ENCODE measurements around the gene DNAL4.

The DNAL4 gene

DNA sequence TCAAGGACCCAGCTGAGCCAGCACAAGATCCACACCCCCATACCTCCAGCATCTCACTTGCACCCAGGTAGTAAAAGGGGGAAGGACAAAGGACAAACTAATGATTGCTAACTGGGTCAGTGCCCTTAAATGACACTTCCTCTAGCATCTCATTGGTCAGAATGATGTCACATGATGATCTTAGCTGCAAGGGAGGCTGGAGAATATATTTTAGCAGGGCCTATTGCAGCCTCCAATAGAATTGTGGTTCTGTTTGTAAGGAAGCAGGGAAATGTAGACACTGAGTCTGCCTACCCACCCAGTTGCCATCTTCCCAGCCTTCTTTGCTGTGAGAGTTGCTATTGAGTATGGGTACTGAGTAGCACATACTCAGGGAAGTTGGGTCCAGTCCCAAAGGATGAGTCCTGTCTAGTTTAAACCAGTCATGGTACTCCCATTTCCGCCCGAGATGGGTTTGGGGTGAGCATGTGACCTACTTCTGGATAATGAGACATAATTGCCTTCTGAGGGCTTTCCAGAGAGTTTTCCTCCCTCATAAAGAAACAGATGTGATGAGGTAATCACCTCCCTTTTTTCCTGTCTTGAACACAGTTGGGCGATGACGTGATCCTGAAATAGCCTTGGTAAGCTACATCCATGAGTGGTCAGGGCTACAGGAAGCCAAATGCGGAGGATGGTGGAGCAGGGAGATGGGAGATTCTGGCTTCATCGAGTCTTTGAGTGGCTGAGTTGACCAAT is 5.5 kb upstream of the DNAL4 start:
- H3K4me3 ChIP-seq (ENCODE audit: control insufficient read depth, low read depth, low read length) = no peak overlapping the region
- peak; percentile 89 for DNase-seq (ENCODE audit: low read depth)
- TF ChIP-seq CTCF (conservative IDR thresholded peaks at IDR 0.05; ENCODE audit: control insufficient read depth, insufficient read depth, low read depth, low read length) = no peak

DNA sequence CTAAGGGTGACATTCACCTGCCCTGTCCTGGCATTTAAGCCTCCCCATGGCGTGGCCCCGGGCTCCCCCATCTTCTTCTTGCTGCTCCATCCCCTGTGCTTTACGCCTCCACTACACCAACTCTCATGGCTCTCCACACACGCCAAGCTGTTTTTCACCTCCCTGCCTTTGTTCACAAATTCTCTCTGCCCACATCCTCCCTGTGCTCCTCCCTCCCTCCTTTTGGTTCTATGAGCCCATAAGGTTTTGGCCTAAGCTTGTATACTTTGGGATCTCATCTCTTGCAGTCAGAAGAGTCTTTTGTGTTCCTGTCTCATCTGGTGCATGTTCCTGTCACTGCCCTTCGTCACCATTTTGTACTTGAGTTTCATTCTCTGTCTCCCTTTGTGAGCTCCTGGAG is 4.6 kb upstream of the DNAL4 start:
- no peak for DNase-seq (ENCODE audit: low read depth)
- H3K4me3 ChIP-seq (ENCODE audit: control insufficient read depth, low read depth, low read length) = no peak overlapping the region
- TF ChIP-seq CTCF (conservative IDR thresholded peaks at IDR 0.05; ENCODE audit: control insufficient read depth, insufficient read depth, low read depth, low read length) = no peak

- DNase-seq (ENCODE audit: low read depth) = peak; percentile 36
- H3K4me3 ChIP-seq (ENCODE audit: control insufficient read depth, low read depth, low read length) = no peak overlapping the region
- TF ChIP-seq CTCF (conservative IDR thresholded peaks at IDR 0.05; ENCODE audit: control insufficient read depth, insufficient read depth, low read depth, low read length) = no peak
These were observed 2.5 kb upstream of the DNAL4 start for GRCh38 chr22:38796262-38796957.

DNA sequence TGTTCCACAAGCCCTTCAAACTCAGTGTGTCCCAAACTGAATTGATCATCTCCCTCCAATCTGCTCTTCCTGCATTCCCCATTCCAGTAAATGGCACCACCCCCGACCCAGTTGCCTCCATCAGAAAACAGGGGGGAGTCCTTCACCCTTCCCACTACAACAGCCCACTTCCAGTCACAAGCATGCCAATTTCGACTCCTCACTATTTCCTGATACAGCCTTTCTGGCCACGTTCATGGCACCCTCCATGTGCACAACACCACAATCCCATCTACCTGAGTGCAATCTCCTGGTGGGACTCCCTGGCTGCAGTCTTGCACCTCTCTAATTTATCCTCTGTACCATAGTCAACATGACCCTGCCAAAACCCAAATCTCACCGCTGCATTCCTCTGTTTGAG is 1.6 kb upstream of the DNAL4 start:
- H3K4me3 ChIP-seq (ENCODE audit: control insufficient read depth, low read depth, low read length) = no peak overlapping the region
- TF ChIP-seq CTCF (conservative IDR thresholded peaks at IDR 0.05; ENCODE audit: control insufficient read depth, insufficient read depth, low read depth, low read length) = no peak
- DNase-seq (ENCODE audit: low read depth) = no peak

DNA sequence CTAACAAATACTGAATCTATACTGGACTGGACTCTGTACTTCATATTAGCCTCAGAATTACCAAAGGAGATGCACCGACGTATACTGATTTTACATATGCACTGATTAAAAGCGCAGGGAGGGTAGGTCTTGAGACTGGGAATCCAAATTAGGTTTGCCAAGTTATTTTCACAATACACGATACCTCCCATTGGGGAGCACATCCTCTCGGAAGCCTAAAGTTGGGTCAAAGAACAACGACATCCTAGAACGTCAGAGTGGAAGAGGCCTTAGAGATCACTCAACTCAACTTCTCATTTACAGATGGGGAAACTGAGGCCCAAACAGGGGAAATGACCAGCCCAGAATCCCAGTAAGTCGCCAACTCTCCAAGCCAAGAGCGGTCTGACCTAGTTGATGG is 626 bp downstream of the DNAL4 start:
- peak overlapping the region; percentile 73 for H3K4me3 ChIP-seq (ENCODE audit: control insufficient read depth, low read depth, low read length)
- DNase-seq (ENCODE audit: low read depth) = peak; percentile 7
- no peak for TF ChIP-seq CTCF (conservative IDR thresholded peaks at IDR 0.05; ENCODE audit: control insufficient read depth, insufficient read depth, low read depth, low read length)

- peak; percentile 35 for DNase-seq (ENCODE audit: low read depth)
- TF ChIP-seq CTCF (conservative IDR thresholded peaks at IDR 0.05; ENCODE audit: control insufficient read depth, insufficient read depth, low read depth, low read length) = no peak
These were observed 1.1 kb downstream of the DNAL4 start for GRCh38 chr22:38792833-38793232.

More at GRCh38 chr22:38792833-38793232, 1.1 kb downstream of the DNAL4 start:
- peak overlapping the region; percentile 73 for H3K4me3 ChIP-seq (ENCODE audit: control insufficient read depth, low read depth, low read length)

Data from fibroblast of mammary gland (primary cell).